ENCODE measurements around the gene LLGL1. TPM values are rescaled to one million over a fixed set of nuclear protein-coding genes. Genes with fewer than 3 reads are reported as not detected.
"Not testable (repeated sequence)": the region's sequence is repeated elsewhere in the genome, so short reads cannot be mapped to it uniquely, and the experiment has no call there.

LLGL1 gene
- total RNA-seq, 2 experiments from 2014 or later, result 23.8 to 24.8 TPM

GRCh38 chr17:18201108-18201507, 24.3 kb upstream of the LLGL1 start:
- CTCF ChIA-PET, result interaction anchor here (1.1 kb wide), 1 partner anchor 9 kb away, joined by 3 read pairs; no protein-coding TSS in a partner anchor
- peaks cover 21% of the 10 kb centered on the region for H3K36me3 Mint-ChIP-seq

DNA sequence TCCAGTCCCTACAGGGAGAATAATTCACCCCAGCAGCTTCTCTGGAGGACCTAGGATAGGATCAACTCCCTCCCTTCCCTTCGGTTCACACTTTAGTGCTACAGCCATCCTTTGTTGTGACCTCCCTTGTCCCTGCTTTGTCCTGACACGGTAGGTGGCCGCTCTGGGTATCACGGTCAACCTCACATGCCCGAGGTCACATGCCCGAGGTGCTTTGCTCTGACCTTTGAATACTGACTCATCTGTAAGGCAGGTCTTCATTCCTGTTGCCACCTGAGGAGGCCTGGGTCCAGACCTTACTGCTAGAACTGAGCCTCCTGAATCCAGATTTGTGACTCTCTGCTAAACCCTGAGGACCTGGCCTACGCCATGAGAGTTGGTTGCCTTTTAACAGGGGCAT, 22.1 kb upstream of the LLGL1 start:
- Mint-ChIP-seq H3K27me3 (no peaks in the 10 kb centered on the region), H3K36me3 (peaks cover 20% of the 10 kb centered on the region), H3K4me3 (no peak overlapping the region), H3K4me1 (peaks cover 15% of the 10 kb centered on the region), H3K27ac (peak overlapping the region; percentile 25), H3K9me3 (ENCODE audit: low read depth) (no peaks in the 10 kb centered on the region)
- DNase-seq, result no peak
- no peak for ATAC-seq
- CTCF ChIA-PET, result interaction anchor here (0.9 to 1.7 kb wide), 3 partner anchors 10 to 63 kb away, joined by 3 to 5 read pairs (median 3); no protein-coding TSS in a partner anchor

More at GRCh38 chr17:18201108-18201507, 24.3 kb upstream of the LLGL1 start:
- peaks cover 21% of the 10 kb centered on the region for H3K4me1 Mint-ChIP-seq
- DNase-seq (no peak), ATAC-seq (no peak)
- no peak overlapping the region for H3K4me3 Mint-ChIP-seq
- H3K27ac Mint-ChIP-seq, result no peak overlapping the region
- no peaks in the 10 kb centered on the region for H3K27me3 Mint-ChIP-seq
- no peaks in the 10 kb centered on the region for H3K9me3 Mint-ChIP-seq (ENCODE audit: low read depth)

DNA sequence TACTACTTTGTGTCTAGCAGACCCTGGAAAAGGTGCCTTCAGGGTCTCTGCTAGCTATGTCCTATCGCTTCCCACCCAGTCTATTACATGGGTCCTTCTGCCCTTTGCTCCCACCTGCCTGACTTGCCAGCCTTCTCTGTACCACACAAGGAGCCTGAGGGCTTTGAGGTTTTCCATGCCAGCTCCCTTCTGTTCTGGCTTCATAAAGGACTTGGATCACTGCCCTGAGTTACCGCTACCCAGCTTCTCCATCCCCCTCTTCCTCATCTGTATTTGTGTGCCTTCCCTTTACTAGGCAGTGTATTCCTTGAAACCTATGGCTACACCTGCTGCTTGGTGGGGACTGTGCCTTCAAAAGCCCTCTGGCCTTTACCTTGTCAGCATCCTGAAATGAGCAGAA, 19.6 kb upstream of the LLGL1 start:
- H3K9me3 Mint-ChIP-seq (ENCODE audit: low read depth), result no peaks in the 10 kb centered on the region
- DNase-seq (no peak), ATAC-seq (no peak)
- H3K4me3 Mint-ChIP-seq, result no peak overlapping the region
- H3K4me1 Mint-ChIP-seq, result peaks cover under 1% of the 10 kb centered on the region
- no peak overlapping the region for H3K27ac Mint-ChIP-seq
- no peaks in the 10 kb centered on the region for H3K27me3 Mint-ChIP-seq
- H3K36me3 Mint-ChIP-seq, result peaks cover 23% of the 10 kb centered on the region
- CTCF ChIA-PET, result no interaction called here

DNA sequence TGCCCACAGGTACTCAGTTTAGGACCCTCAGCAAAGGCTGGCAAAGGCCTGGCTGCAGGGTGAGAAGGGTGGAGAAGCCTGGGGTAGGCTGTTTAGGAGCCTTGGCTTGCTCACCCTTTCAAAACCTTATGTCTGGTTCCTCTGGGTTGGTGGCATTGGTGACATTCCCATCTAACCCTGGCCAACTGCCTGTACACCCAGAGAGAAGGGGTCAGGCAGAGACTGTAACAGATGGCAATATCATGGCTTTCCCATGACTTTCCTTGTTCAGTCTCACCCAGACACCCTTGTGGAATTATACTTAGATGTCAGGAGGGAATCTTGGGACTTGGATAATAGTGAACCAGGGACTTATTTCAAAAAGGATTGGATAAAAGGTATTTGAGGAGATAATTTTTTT, 18.5 kb upstream of the LLGL1 start:
- Mint-ChIP-seq H3K4me1 (no peaks in the 10 kb centered on the region), H3K9me3 (ENCODE audit: low read depth) (no peaks in the 10 kb centered on the region), H3K36me3 (peaks cover 22% of the 10 kb centered on the region), H3K27me3 (no peaks in the 10 kb centered on the region), H3K27ac (no peak overlapping the region), H3K4me3 (no peak overlapping the region)
- DNase-seq (no peak), ATAC-seq (no peak)
- CTCF ChIA-PET, result no interaction called here

- ATAC-seq (no peak), DNase-seq (no peak)
- Mint-ChIP-seq H3K27ac (no peak overlapping the region), H3K9me3 (ENCODE audit: low read depth) (no peaks in the 10 kb centered on the region), H3K27me3 (no peaks in the 10 kb centered on the region), H3K4me3 (no peak overlapping the region), H3K4me1 (no peaks in the 10 kb centered on the region), H3K36me3 (peaks cover 22% of the 10 kb centered on the region)
- CTCF ChIA-PET, result no interaction called here
Observed at GRCh38 chr17:18208092-18208491, 17.3 kb upstream of the LLGL1 start.

- peaks cover 9% of the 10 kb centered on the region for H3K36me3 Mint-ChIP-seq
- no peaks in the 10 kb centered on the region for H3K9me3 Mint-ChIP-seq (ENCODE audit: low read depth)
- no peak for ATAC-seq
- CTCF ChIA-PET, result interaction anchor here (0.6 kb wide), 2 partner anchors 25 to 49 kb away, joined by 3 read pairs; no protein-coding TSS in a partner anchor
- no peak for DNase-seq
- H3K27ac Mint-ChIP-seq, result no peak overlapping the region
- H3K4me3 Mint-ChIP-seq, result no peak overlapping the region
- H3K27me3 Mint-ChIP-seq, result no peaks in the 10 kb centered on the region
- no peaks in the 10 kb centered on the region for H3K4me1 Mint-ChIP-seq
Observed at GRCh38 chr17:18213666-18214270, 11.7 kb upstream of the LLGL1 start.

- H3K4me1 Mint-ChIP-seq; H3K9me3 Mint-ChIP-seq (ENCODE audit: low read depth); H3K36me3 Mint-ChIP-seq; H3K27ac Mint-ChIP-seq; H3K4me3 Mint-ChIP-seq; ATAC-seq; DNase-seq; H3K27me3 Mint-ChIP-seq: not testable (repeated sequence)
- CTCF ChIA-PET, result interaction anchor here (0.8 to 1.6 kb wide), 9 partner anchors 24 to 232 kb away, joined by 3 to 4 read pairs (median 3); no protein-coding TSS in a partner anchor
Observed at GRCh38 chr17:18216906-18217305, 8.5 kb upstream of the LLGL1 start.

DNA sequence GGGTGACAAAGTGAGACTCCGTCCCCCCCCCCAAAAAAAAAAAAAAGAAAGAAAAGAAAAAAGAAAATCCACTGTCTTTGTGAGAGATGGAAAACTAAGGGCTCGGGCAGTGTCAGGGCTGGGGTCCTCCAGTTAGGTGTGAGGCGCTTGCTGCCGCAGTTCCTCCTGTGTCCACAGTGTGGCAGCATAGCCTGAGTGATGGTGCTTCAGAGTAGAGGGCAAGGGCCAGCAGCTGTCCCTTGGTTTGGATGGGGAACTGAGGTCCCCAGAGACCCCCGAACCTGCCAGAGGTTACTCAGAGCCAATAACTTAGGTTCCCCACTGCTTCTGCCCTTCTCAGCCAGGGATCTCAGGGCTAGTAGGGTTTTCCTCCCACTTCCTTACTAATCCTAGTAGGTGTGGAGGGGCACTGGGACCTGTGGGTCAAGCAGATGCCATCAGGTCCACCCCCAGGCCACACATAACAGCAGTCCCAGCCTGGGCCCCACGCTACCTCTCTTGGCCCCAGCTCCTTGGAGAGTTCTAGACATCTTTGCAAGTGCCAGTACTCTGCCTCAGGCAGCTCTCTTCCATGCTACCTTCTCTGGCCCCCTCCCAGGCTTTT, 7.9 kb upstream of the LLGL1 start:
- no peaks in the 10 kb centered on the region for H3K36me3 Mint-ChIP-seq
- CTCF ChIA-PET, result interaction anchor here (0.6 to 1.3 kb wide), 13 partner anchors 10 to 232 kb away, joined by 3 to 5 read pairs (median 3); no protein-coding TSS in a partner anchor
- peaks cover 6% of the 10 kb centered on the region for H3K4me1 Mint-ChIP-seq
- ATAC-seq (peak; percentile 86), DNase-seq (peak; percentile 84)
- H3K27me3 Mint-ChIP-seq, result no peaks in the 10 kb centered on the region
- no peak overlapping the region for H3K4me3 Mint-ChIP-seq
- no peaks in the 10 kb centered on the region for H3K9me3 Mint-ChIP-seq (ENCODE audit: low read depth)
- H3K27ac Mint-ChIP-seq, result no peak overlapping the region

DNA sequence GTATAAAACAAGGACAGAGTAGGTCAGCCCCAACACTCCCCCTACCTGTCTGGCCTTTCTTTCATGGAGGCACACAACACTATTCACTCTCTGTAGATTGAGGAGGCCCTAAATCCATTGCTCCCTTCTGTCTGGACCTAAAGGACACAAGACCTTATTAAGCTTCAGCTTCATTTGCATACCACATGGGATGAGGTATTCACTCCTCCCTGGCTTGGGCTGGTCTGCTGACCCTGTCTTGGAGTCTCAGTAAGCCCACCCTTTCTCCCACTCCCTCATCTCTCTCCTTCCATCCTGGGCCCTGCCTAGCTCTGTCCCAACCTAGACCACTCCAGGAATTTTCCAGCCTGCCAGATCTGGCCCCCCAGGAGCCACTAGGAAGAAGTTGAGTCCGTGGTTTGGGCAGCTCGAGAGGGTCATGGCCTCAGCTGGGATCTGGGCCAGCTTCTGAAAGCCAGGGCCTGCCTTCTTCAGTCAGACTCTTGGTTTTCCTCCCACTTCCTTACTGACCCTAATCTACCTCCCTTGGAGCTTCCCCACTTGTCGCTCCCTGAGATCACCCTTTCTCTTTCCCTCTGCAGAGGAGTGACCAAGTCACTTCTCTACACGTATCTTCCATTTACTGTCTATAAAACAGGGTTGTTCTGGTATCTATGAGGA, 6.5 kb upstream of the LLGL1 start:
- no peak overlapping the region for H3K27ac Mint-ChIP-seq
- H3K4me1 Mint-ChIP-seq, result peaks cover 6% of the 10 kb centered on the region
- no peaks in the 10 kb centered on the region for H3K27me3 Mint-ChIP-seq
- no peaks in the 10 kb centered on the region for H3K36me3 Mint-ChIP-seq
- H3K9me3 Mint-ChIP-seq (ENCODE audit: low read depth), result no peaks in the 10 kb centered on the region
- CTCF ChIA-PET, result interaction anchor here (0.9 to 1.3 kb wide), 2 partner anchors 8 to 21 kb away, joined by 3 to 5 read pairs; no protein-coding TSS in a partner anchor
- DNase-seq (no peak), ATAC-seq (no peak)
- no peak overlapping the region for H3K4me3 Mint-ChIP-seq

GRCh38 chr17:18224053-18224386, 1.4 kb upstream of the LLGL1 start:
- peaks cover 25% of the 10 kb centered on the region for H3K4me1 Mint-ChIP-seq
- no peaks in the 10 kb centered on the region for H3K9me3 Mint-ChIP-seq (ENCODE audit: low read depth)
- CTCF ChIA-PET, result interaction anchor here (1.1 to 1.2 kb wide), 2 partner anchors 8 to 84 kb away, joined by 3 to 5 read pairs; no protein-coding TSS in a partner anchor
- no peaks in the 10 kb centered on the region for H3K27me3 Mint-ChIP-seq
- no peak overlapping the region for H3K27ac Mint-ChIP-seq
- DNase-seq (no peak), ATAC-seq (no peak)
- H3K4me3 Mint-ChIP-seq, result no peak overlapping the region
- peaks cover 2% of the 10 kb centered on the region for H3K36me3 Mint-ChIP-seq

DNA sequence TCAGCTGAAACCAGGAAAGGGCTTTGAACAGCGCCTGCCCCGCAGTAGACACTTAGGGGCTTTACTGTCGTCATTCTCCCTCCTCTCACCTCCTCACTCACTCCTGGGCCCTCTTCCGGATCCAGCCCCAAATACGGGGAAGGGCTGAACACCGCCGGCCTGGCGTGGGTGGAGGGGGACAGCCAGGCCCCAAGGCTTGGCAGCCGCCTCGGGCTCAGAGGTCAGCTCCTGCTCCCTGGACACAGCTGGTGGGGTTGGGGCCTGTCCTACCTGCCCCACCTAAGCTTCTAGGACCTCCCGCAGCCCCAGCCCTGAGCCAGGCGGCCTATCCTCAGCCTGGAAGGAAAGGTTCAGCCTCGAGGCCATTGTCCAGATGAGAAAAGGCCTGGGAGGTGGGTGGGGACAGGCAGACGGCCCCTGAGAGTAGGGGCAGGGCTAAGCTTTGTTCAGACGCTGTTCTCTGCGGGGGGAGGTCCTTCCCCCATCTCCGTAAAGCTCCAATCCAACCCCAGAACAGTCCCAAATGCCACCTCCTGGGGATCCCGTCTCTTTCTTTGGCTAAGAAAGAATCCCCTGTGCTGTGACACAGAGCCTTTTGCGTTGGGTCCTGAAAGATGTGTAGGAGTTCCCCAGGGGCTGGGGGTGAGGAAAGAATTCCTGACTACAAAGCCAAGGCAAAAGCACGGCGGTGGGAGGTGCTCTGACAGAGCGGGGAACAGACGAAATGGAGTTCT, 881 bp upstream of the LLGL1 start:
- no peak for ATAC-seq
- Mint-ChIP-seq H3K9me3 (ENCODE audit: low read depth) (no peaks in the 10 kb centered on the region), H3K27ac (peak overlapping the region; percentile 52), H3K4me1 (peaks cover 25% of the 10 kb centered on the region), H3K4me3 (peak overlapping the region; percentile 68), H3K36me3 (peaks cover 2% of the 10 kb centered on the region), H3K27me3 (no peaks in the 10 kb centered on the region)
- CTCF ChIA-PET, result interaction anchor here (1.1 to 1.2 kb wide), 3 partner anchors 9 to 84 kb away, joined by 3 to 5 read pairs (median 3); no protein-coding TSS in a partner anchor
- no peak for DNase-seq

DNA sequence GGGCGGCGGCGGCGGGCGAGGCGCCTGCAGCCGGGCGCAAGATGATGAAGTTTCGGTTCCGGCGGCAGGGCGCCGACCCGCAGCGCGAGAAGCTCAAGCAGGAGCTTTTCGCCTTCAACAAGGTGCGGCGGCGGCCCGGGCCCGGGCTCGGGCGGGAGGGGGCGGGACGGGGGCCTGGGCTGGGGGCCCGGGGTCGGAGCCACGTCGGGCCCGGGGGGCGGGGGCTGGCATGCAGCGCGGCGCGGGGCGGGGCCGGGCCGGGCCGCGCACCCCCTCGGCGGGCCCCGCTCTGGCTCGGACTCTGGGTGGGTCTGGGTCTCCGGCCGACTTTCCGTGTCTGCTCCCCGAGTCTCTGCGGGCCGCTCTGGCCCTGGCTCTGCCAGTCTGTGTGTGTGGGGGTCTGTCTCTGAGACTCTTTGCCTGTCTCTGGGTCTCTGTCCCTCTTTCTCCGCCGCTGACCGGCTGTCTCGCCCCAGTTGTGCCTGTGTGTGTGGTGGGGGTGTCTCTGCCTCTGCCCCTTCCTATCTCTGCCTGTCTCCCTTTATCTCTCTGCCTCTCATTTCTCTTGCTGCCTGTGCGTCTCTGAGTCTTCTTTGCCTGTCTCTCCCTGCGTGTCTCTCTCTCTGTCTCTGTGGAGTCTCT, 328 bp downstream of the LLGL1 start:
- DNase-seq (no peak), ATAC-seq (peak; percentile 45)
- Mint-ChIP-seq H3K36me3 (peaks cover 2% of the 10 kb centered on the region), H3K4me3 (peak overlapping the region; percentile 95), H3K27ac (peak overlapping the region; percentile 87), H3K4me1 (peaks cover 24% of the 10 kb centered on the region), H3K9me3 (ENCODE audit: low read depth) (no peaks in the 10 kb centered on the region), H3K27me3 (no peaks in the 10 kb centered on the region)
- CTCF ChIA-PET, result interaction anchor here (1.1 kb wide), 1 partner anchor 22 kb away, joined by 3 read pairs; no protein-coding TSS in a partner anchor
